Measurements from ENCODE around the gene RPL10A.
A peak's percentile ranks its signal among the peaks of the same experiment; 100 is the strongest.

DNA sequence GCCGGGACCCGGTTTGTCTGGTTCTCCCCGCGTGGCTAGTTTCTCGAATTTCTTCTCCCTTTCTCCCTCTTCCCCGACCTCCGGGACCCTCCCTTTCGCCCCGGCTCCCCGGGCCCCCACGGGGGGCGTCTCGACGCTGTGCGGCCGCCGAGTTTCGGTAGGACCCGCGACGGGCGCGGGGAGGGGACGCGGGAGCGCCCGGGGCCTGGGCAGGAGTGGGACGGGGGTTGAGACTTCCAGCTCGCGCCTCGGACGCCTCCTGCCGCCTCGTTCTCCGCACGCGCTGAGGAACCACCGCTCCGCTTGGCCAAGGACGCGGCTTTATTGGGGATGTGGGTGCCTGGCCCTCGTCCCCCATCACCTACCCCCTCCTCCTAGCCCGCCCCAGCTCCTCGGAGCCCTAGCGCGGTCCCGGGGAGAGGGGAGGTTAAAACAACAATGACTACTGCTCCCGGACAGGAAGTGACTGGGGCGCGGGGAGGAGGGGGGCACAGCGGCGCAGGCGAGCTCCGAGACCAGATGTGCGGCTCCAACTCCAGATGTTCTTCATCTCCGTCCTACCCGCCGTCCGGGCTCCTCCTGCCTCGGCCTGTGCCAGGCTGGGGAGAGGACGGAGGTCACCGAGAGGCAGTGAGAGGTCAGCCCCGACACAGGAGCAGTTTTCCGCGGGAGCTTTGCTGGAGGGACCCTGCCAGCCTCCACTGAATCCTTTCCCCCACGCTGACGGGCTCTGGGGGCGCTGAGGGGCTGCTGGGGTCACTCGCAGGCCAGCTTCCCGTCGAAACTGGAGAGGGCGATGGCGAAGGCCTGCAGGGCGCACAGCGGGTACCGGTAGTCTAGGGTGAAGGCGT, 29.6 kb downstream of the RPL10A start:
- TF ChIP-seq, protein P1, sequence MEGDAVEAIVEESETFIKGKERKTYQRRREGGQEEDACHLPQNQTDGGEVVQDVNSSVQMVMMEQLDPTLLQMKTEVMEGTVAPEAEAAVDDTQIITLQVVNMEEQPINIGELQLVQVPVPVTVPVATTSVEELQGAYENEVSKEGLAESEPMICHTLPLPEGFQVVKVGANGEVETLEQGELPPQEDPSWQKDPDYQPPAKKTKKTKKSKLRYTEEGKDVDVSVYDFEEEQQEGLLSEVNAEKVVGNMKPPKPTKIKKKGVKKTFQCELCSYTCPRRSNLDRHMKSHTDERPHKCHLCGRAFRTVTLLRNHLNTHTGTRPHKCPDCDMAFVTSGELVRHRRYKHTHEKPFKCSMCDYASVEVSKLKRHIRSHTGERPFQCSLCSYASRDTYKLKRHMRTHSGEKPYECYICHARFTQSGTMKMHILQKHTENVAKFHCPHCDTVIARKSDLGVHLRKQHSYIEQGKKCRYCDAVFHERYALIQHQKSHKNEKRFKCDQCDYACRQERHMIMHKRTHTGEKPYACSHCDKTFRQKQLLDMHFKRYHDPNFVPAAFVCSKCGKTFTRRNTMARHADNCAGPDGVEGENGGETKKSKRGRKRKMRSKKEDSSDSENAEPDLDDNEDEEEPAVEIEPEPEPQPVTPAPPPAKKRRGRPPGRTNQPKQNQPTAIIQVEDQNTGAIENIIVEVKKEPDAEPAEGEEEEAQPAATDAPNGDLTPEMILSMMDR (IDR thresholded peaks at IDR 0.05), result no peak
- TF ChIP-seq EP300 (IDR thresholded peaks at IDR 0.05) (peak in 1 of 2 donors; percentile 34), POLR2A (IDR thresholded peaks at IDR 0.05) (no peak)

All from tibial nerve (tissue), 4 donors.